NOMO-1 treated with dmso at 0.1 percent for 144 hours (cell line): ENCODE results near the gene TRPV6.

Experiments used
- DNase-seq: peaks from one replicate; lab custom pipeline; 2025; ENCODE audit not compliant: unreplicated experiment; lab: John Stamatoyannopoulos, UW

The TRPV6 gene

GRCh38 chr7:142886866-142887265, 1.3 kb upstream of the TRPV6 start:
- DNase-seq, result no peak

GRCh38 chr7:142884286-142884640, 1.3 kb downstream of the TRPV6 start:
- no peak for DNase-seq

DNA sequence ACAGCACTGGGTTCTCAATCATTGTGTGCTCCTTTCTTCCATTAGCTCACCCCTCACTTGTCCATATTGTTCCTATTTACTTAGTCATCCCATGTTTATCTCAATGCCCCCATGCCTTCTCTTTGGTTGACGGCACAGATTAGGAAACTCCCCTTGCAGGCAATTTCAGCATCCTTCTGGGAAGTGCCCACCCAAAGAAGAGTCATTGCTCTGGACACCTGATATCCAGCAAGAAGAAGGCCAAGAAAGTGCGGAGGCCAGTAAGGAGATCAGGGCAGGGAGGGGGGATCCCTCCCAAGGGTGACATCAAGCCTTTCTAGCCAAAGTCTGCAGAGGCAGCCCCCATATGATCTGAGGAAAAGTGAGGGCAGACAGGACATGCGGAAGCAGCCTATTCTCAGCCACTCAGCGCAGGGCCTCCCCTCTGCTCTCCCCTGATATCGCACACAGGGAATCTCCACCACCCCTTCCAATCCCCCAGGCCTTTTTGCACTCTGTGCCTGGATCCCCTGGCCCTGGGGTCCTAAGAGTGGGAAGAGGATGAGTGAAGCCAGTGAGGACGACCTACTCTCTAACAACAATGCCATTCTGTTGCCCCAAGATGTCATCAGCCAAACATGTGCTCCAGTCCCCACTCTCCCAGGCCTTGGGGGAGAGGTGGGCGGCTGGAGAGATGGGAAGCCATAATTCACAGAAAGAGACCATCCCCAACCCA, 1.8 kb downstream of the TRPV6 start:
- DNase-seq, result no peak

DNA sequence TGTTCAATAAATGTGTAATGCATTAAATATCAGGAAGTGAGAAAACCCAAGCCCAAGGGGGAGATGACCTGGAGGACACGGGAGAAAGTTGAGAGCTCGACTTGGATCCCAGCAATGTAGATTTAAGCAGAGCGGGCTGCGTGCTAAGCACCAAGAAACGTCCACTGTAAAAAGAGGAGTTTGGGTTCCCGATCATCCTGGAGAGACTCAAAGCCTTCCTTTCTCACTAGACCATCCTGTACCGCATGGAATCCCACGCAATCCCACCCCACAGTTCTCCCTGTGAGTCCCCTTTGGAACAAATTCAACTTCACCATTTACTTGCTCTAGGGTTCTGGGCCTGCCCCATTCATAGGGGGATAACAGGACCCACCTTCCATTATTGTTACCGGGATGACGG, 2.4 kb downstream of the TRPV6 start:
- no peak for DNase-seq

DNA sequence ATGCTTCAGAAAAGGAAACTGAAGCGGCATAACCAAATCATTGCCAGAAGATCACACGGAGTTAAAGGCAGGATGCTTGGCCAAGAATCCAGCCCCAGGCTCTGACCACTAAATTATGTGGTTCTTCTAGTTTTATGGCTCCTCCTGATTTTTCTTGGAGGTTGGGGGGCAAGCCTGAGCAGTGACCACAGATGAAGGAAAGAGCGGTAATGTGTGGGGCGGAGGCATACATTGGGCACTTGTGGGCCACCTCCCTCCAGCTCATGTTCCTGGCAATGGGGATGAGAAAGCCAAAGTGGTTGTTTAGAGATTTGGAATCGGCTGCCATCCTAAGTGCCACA, 3.2 kb downstream of the TRPV6 start:
- no peak for DNase-seq

DNA sequence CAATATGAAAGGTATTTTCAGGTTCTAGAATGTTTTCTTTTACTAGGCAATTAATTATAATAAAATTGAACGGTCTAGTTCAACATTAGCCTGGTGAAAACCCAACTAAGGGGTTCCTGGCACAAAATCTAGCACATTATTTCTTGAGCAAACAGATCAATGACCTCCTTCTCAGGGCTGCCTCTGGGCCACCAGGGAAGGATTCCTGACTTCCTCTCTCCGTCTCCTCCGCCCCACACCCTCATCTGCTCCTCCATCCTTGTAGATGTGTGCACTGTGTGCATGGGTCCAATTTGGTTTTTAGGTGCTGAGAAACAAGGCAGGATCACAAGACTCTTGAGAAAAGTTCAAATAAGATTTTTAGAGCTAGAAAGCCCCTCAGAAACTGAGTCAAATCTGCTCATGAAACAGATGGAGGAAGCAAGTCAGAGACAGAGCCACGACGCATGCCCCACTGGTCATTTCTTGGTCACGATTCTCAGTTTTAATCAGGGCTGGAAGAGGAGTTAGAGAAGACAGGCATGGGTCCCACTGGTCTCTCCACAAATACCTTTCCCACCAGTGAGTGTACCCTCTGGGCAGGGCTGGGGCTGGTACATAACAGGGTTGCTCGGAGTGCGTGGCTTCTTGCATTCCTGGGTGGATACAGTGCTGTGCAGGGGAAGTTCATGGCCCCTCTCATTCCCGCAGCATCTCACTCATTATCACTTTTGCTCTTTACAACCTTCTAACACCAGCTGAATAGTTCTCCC, 3.8 kb downstream of the TRPV6 start:
- DNase-seq, result no peak

DNA sequence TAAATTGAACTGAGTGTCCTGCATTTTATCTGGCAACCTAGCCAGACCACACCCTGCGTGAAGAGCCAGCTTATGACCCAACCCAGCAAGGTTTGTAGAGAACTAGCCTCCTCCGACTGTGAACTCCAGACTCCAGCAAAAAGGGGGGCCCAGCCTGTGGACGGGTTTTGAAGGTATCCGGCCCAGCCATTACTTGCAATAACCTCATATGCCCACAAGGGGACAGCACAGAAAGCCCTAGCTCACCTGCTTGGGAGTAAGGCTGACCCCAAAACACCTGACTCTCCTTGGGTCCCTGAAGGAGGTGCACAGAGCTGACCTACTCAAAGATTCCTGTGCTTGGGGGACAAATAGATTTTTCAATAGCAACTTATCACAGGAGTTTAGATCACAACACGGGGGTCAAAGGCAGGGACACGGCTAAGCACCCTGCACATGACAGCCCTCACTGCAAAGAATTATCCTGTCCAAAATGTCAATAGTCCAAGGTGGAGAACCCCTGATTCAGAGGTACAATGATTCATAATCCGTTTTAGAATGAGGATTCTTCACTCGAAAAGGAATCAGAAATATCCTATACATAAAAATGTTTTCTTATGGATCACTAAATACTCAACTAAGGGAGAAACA, 4.6 kb downstream of the TRPV6 start:
- no peak for DNase-seq

- no peak for DNase-seq
Measured at GRCh38 chr7:142879060-142879459, 6.5 kb downstream of the TRPV6 start.

DNA sequence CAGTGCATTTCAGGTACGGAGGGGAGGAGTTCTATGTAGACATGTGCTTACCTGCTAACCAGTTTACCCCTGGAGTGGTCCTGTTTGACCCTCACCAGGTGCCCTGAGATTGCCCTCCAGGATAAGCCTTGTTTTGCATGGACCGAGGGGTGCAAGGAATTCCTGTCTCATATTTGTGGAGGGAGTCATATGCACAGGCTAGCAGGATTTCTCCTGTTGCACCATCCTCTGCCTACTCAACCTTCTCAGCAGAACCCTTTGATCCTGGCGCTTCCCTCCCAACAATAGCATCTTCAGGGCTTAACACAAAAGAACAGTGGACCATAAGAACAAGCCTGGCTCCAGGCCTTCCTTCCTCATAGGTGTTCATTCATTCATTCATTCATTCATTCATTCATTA, 7.2 kb downstream of the TRPV6 start:
- DNase-seq, result no peak

GRCh38 chr7:142876991-142877910, 8.3 kb downstream of the TRPV6 start:
- DNase-seq, result no peak

GRCh38 chr7:142876236-142876960, 9.1 kb downstream of the TRPV6 start:
- no peak for DNase-seq

DNA sequence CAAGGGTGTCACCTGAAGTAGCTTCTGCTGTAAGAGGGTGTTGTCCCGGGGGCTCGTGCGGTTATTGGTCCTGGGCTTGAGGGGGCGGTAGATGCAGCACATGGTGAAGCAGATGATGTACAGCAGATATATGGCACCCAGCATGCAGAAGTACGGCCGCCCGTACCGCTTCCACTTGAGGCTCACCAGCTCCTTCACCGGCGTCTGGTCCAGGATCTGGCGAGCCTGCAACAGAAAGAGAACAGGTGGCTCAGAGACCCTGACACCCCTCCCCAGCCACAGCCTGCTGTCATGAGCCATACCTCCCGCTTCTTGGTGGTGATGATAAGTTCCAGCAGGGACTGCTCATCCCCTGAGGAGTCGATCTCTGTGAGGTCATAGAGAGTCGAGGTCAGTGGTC, 10.1 kb downstream of the TRPV6 start:
- no peak for DNase-seq

GRCh38 chr7:142874837-142875236, 10.7 kb downstream of the TRPV6 start:
- DNase-seq, result no peak

GRCh38 chr7:142874409-142874808, 11.1 kb downstream of the TRPV6 start:
- DNase-seq, result no peak

GRCh38 chr7:142873871-142874270, 11.7 kb downstream of the TRPV6 start:
- DNase-seq, result no peak

- DNase-seq, result no peak
Measured at GRCh38 chr7:142873281-142873784, 12.2 kb downstream of the TRPV6 start.

GRCh38 chr7:142872106-142872675, 13.4 kb downstream of the TRPV6 start:
- DNase-seq, result no peak

DNA sequence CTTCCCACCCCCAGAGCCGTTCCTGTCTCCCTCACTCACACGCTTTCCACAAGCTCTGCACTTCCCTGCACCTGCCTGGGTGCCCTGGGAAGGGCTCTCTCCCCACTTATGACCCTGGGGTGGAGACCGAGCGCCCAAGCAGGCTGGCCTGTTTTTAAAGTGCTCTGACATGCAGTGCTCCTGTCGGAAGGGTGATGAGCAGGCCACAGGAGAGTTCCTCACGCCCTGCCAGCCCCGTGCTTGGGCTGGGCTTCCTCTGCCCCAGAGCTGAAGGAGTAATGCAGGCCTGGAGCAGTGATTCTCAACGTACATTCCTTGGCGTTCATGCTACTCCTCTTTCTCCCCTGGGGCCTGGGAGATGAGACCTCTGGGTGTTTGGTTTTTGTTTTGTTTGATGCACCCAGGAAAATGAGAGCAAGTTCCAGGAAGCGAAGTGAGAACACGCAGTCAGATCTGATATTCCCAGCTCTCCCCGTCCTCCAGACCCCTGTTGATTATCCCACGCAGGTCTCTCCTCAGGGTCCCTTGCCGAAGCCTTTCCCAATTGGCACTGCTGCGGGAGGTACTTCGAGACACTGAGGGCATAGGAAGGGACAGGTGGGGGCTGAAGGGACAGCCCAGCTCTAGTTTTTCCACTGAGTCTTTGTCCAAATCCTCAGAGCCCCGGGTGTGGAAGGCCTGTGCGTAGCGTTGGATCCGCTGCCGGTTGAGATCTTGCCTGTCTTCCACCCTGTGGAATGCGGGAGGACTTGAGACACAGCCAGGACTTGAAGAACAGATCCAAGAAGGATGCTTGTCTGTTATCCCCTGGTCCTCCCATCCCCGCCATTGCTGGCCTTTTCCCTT, 14.1 kb downstream of the TRPV6 start:
- no peak for DNase-seq

- DNase-seq, result no peak
Measured at GRCh38 chr7:142870566-142871259, 14.8 kb downstream of the TRPV6 start.
